Measurements from ENCODE around the gene ITGB4. TPM values are rescaled to one million over a fixed set of nuclear protein-coding genes. Genes with fewer than 3 reads are reported as not detected.

The ITGB4 gene
- polyA plus RNA-seq, 3 donors: 0.09 to 0.82 TPM; not detected in 1

DNA sequence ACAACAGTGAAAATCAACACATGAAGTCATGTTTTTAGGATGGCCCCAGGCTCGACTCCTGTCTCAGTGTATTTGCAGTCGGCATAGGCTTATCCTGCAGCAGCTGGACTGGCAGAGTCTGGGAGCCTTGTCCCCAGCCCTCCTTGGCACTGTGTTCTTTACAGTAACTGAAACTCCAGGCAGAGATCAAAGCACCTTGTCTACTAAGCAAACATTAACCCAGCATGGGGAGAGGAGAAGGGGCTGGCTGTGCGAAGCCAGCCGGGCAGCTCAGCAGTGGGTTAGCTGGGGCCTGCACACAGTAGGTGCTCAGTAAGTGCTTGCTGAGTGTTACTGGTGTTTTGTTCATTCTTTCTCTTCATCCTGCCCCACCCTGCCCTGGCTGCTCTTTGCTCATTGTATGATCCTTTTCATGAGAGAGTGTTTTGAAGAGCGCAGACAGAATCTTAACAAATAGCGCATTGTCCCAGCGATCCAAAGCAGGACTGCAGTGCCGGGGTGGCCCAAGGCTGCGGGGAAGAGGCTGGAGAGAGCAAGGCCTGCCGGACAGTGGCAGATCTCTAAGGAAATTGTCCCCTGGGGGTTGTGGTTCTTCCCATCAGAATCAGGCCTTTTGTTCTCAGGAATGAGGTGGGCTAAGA lies 23.5 kb upstream of the ITGB4 start:
- no peak overlapping the region for H3K4me3 Mint-ChIP-seq

DNA sequence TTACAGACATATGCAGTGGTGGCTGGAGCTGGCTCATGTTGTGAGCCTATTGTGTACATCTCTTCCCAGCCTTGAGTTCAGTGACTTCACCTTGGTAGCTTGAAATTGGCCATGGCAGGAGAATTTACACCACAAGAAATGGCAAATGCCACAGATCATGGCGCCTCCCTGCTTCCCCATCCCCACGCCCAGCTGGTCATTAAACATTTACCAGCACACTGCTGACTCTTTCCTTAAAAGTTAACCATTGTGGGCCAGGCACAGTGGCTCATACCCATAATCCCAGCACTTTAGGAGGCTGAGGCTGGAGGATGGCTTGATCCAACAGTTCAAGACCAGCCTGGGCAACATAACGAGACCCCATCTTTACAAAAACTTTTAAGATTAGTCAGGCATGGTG lies 22.6 kb upstream of the ITGB4 start:
- peaks cover 9% of the 10 kb centered on the region for H3K79me2 ChIP-seq (ENCODE audit: insufficient read depth, low read length)
- H3K27me3 ChIP-seq (ENCODE audit: control insufficient read depth in 2 of 2, insufficient read depth in 2 of 2, low read length in 2 of 2): no peaks in the 10 kb centered on the region
- no peak overlapping the region for H3K9ac ChIP-seq (ENCODE audit: insufficient read depth, low read length, poor library complexity, severe bottlenecking)
- no peaks in the 10 kb centered on the region for H3K4me1 Mint-ChIP-seq
- H3K36me3 Mint-ChIP-seq: peaks cover 90 to 95% of the 10 kb centered on the region in 2 donors
- peaks cover 80 to 100% of the 10 kb centered on the region in 2 donors for H3K36me3 ChIP-seq (replicated peaks in 1 of 2; ENCODE audit: control insufficient read depth in 1 of 2, insufficient read depth in 2 of 2, low read length in 2 of 2)
- no peak overlapping the region for H2AFZ ChIP-seq (ENCODE audit: insufficient read depth, low read depth, low read length, poor library complexity, severe bottlenecking)
- no peak overlapping the region for H3K4me2 ChIP-seq (replicated peaks; ENCODE audit: extremely low read depth, low read length, poor library complexity, severe bottlenecking)
- no peaks in the 10 kb centered on the region for H3K9me3 Mint-ChIP-seq
- H4K20me1 ChIP-seq (ENCODE audit: insufficient read depth, low read length): peaks cover 27% of the 10 kb centered on the region
- H3K27me3 Mint-ChIP-seq (ENCODE audit: low read depth in 3 of 3): no peaks in the 10 kb centered on the region
- no peak for DNase-seq
- H3K27ac ChIP-seq (ENCODE audit: low read depth in 1 of 2, low read length in 2 of 2): no peak overlapping the region
- H3K4me3 Mint-ChIP-seq: no peak overlapping the region
- no peak overlapping the region for H3K27ac Mint-ChIP-seq
- intact Hi-C loops (cut with micrococcal nuclease): no loop called here
- no peaks in the 10 kb centered on the region for H3K4me1 ChIP-seq (ENCODE audit: control insufficient read depth in 1 of 2, insufficient read depth in 2 of 2, low read length in 2 of 2)
- TF ChIP-seq, protein P1, sequence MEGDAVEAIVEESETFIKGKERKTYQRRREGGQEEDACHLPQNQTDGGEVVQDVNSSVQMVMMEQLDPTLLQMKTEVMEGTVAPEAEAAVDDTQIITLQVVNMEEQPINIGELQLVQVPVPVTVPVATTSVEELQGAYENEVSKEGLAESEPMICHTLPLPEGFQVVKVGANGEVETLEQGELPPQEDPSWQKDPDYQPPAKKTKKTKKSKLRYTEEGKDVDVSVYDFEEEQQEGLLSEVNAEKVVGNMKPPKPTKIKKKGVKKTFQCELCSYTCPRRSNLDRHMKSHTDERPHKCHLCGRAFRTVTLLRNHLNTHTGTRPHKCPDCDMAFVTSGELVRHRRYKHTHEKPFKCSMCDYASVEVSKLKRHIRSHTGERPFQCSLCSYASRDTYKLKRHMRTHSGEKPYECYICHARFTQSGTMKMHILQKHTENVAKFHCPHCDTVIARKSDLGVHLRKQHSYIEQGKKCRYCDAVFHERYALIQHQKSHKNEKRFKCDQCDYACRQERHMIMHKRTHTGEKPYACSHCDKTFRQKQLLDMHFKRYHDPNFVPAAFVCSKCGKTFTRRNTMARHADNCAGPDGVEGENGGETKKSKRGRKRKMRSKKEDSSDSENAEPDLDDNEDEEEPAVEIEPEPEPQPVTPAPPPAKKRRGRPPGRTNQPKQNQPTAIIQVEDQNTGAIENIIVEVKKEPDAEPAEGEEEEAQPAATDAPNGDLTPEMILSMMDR (IDR thresholded peaks at IDR 0.05): no peak
- WGBS (ENCODE audit: insufficient coverage): 100% methylated on average over 2 of the region's 3 CpGs
- no peaks in the 10 kb centered on the region for H3K9me3 ChIP-seq (replicated peaks in 1 of 2; ENCODE audit: control insufficient read depth in 1 of 2, insufficient read depth in 1 of 2, low read length in 2 of 2)
- no peak overlapping the region for H3K4me3 ChIP-seq (replicated peaks in 1 of 3; ENCODE audit: low read depth in 2 of 3, low read length in 3 of 3)

More for the DNA sequence above, 23.5 kb upstream of the ITGB4 start:
- Histone ChIP-seq H3K36me3 (replicated peaks in 1 of 2; ENCODE audit: control insufficient read depth in 1 of 2, insufficient read depth in 2 of 2, low read length in 2 of 2) (peaks cover 80 to 100% of the 10 kb centered on the region in 2 donors), H3K4me2 (replicated peaks; ENCODE audit: extremely low read depth, low read length, poor library complexity, severe bottlenecking) (no peak overlapping the region), H3K9ac (ENCODE audit: insufficient read depth, low read length, poor library complexity, severe bottlenecking) (no peak overlapping the region), H3K27me3 (ENCODE audit: control insufficient read depth in 2 of 2, insufficient read depth in 2 of 2, low read length in 2 of 2) (no peaks in the 10 kb centered on the region), H3K4me1 (ENCODE audit: control insufficient read depth in 1 of 2, insufficient read depth in 2 of 2, low read length in 2 of 2) (no peaks in the 10 kb centered on the region), H3K4me3 (replicated peaks in 1 of 3; ENCODE audit: low read depth in 2 of 3, low read length in 3 of 3) (no peak overlapping the region), H4K20me1 (ENCODE audit: insufficient read depth, low read length) (peaks cover 34% of the 10 kb centered on the region), H3K9me3 (replicated peaks in 1 of 2; ENCODE audit: control insufficient read depth in 1 of 2, insufficient read depth in 1 of 2, low read length in 2 of 2) (no peaks in the 10 kb centered on the region), H2AFZ (ENCODE audit: insufficient read depth, low read depth, low read length, poor library complexity, severe bottlenecking) (no peak overlapping the region), H3K27ac (ENCODE audit: low read depth in 1 of 2, low read length in 2 of 2) (no peak overlapping the region), H3K79me2 (ENCODE audit: insufficient read depth, low read length) (peaks cover 17% of the 10 kb centered on the region)
- 91% methylated on average over 7 of the region's 10 CpGs for WGBS (ENCODE audit: insufficient coverage)
- no peak for DNase-seq
- Mint-ChIP-seq H3K27me3 (ENCODE audit: low read depth in 3 of 3) (no peaks in the 10 kb centered on the region), H3K36me3 (peaks cover 91 to 95% of the 10 kb centered on the region in 2 donors), H3K4me1 (no peaks in the 10 kb centered on the region), H3K27ac (peak overlapping the region in 3 of 7 donors; percentile 10 to 31 (median 24)), H3K9me3 (no peaks in the 10 kb centered on the region)
- intact Hi-C loops (cut with micrococcal nuclease): no loop called here
- TF ChIP-seq, protein P1 (IDR thresholded peaks at IDR 0.05): no peak

Measured in CD14-positive monocyte (primary cell).